NCI-H748 (cell line): ENCODE measurements around the gene STK32C.

ENCODE experiments used
- DNase-seq: peaks from one replicate; lab custom pipeline; 2025; ENCODE audit not compliant: unreplicated experiment; lab: John Stamatoyannopoulos, UW

Gene STK32C

DNA sequence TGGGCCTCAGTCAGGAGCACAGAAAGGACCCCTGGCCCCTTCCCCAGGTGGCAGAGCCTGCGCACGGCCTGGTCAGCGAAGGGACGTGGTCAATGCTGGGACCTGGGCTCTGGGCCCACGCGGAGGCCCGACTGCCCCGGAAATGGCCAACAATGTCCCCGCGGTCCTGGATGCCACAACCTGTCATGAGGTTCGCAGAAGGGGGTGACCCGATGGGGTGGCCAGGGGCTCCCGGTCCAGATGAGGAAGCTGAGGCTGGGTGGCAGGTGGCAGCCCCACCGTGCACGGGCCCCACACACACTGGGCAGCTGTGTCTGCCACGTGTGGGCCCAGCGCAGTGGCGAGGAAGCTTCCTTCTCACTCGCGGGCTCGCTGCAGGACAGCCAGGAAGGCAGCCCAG, 71.6 kb downstream of the STK32C start:
- DNase-seq = no peak

DNA sequence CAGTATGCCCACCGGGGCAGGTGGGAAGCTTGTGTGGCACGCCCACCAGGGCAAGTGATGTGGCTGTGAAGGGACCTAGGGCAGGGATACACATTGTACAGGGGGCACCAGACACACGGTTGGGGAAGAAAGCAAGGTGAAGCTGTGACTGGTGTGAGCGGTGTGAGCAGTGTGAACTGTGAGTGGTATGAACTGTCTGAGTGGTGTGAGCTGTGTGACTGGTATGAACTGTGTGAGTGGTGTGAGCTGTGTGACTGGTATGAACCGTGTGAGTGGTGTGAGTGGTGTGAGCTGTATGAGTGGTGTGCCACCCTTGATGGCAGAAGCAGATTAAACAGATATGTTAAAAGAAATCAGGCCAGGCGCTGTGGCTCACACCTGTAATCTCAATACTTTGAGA, 72.9 kb downstream of the STK32C start:
- DNase-seq = no peak

DNA sequence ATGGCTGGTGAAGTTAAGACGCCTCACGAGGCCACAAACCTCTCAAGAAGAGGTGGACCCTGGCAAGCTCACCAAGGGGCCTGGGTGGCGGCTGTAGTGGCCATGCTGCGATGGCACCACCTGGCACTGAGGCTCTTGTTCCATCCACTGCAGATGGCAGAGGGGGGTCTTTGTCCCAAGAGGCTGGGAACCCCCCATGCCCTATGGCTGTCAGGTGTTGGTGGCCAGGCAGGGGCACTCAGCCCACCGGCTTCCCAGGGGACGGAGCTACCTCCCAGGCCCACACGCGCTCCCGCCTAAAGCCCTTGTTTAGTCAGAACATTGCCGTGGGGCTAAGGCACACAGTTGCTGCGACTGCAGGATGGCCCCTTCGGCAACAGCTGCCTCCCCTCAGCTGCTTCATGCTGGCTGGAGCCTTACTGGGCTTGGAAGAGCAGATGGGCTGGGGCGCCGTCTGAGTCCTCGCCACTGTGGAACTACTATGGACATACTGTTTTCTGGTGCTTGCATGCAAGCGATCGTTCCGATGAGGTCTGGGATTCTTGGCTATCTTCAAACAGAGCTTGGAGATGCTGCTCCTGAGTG, 74.2 kb downstream of the STK32C start:
- DNase-seq = no peak

DNA sequence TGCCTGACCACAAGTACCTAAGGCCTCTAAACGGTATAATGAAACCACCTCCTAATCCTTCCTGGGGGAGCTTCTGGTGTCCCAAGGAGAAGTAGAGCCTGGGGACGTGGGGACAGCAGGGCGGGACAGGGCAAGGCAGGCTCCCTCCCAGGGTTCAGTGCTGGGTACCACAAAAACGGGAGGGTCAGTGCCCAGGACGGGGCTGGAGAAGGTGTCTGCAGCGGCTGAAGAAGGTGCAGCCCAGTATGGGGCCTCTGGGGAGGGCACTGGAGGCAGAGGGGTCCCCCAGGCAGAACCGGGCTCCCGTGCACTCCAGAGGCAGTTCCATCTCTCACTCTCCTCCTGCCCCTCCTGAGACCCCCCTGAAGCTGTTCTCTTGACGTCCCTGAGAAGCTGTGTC, 74.8 kb downstream of the STK32C start:
- DNase-seq = no peak

DNA sequence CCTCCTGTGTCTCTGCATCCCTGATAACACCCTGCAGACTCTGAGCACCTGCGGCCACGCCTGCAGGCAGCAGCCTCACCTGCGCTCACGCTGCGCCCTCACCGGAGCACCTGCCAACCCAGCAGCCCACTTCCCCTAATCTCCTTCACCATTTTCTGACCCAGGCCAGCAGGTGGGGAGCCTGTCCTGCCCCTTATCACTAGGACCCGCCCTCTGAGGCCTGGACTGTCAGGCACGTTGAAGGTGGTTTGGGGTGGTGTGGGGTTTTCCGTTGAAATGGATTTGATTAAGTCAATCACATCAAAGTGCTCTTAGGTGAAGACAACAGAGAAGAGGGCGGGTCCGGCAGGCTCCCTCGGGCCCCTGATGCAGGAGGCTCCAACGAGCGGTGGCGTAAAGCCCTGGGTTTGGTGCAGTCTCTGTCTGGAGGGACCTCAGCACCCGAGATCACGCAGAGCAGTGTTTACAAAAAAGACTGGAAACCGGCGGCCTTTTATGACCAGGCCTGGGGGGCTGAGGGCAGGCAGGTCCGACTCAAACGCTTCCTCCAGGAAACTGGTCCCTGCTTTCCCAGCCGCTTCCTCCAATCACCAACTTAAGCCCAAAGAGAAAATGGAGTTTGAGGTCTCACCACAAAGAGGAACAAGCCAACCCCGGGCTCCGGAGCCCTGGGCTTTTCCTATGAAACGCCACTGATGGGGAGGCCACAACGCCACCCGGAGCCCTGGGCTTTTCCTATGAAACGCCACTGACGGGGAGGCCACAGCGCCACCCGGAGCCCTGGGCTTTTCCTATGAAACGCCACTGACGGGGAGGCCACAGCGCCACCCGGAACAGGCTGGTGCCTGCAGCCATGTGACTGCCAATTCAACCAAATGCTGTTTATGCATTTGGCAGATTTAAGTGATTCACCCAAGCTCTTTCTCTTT, 75.5 kb downstream of the STK32C start:
- DNase-seq = peak; percentile 93

DNA sequence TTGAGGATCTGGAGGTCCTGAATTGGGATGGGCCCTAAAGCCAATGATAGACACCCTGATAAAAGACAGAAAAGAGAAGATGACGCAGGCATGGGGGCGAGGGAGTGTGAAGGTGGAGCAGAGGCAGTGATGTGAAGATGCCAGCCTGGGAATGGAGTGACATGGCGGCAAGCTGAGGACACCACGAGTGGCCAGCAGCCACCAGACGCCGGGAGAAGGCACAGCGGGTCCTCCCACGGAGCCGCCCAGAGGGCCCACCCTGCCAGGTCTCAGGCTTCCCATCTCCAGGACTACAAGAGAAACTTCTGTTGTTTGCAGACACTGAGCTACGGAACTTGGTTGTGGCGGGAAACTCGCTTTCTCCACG, 76.1 kb downstream of the STK32C start:
- no peak for DNase-seq

DNA sequence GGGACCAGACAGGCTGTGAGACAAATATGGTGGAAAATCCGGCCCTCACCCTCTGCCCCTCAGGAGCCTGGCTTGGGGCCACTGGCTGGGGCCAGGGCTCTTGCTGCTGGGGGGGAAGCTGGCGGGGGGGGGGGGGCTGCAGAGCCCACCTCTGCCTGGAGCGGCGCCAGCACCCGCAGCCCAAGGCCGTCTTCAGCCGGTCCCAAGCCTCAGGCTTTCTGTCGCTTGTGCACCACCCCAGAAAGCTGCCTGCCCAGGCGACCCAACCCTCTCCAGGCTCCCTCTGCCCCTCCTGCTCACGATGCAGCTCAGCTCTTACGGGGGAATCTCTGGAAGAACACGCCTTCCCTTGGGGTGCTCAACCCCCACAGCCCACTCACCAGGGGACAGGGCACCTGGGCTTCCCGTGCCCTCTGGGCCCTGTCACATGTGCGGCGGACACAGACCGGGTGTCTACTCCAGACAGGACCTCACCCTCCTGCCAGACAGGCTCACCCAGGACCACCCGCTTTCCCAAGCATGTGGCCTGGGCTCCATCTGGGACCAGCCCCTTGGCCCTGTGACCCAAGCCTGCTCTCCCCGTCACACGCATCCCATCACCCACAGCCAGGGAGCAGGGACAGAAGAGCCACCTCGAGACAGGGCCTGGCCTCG, 77.1 kb downstream of the STK32C start:
- no peak for DNase-seq

DNA sequence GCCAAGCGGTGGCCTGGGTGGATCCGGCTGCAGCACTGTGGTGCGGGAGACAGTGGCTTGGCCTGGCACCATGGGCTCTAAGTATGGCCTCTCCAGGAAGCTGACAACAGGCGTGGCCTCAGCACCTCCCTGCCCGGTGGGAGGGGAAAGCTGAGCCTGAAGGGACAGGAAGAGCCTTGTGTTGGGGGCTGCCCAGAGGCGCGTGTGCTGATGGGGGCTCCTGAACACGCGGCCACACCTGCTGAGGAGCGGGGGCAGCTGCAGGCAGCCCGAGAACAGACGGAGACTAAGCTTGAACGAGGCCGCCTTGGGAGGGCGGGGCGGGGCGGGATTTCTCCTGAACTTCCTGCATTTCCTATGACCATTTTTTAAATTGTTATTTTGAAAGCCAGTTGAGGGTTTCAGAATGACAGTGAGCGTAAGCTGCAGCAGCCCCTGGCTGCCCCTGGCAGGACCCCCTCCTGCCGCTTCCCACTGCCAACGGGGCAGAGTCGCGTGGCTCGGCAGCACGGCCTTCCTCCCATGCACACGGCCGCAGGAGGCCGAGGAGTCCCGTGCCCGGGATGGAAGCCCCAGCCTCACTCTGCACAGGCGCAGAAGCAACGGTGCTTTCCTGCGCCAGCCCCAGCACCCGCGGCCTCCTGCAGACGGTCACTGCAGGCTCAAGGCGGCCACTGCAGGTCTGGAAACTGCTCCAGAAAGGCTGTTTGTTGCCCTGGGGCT, 77.8 kb downstream of the STK32C start:
- DNase-seq = peak; percentile 52

DNA sequence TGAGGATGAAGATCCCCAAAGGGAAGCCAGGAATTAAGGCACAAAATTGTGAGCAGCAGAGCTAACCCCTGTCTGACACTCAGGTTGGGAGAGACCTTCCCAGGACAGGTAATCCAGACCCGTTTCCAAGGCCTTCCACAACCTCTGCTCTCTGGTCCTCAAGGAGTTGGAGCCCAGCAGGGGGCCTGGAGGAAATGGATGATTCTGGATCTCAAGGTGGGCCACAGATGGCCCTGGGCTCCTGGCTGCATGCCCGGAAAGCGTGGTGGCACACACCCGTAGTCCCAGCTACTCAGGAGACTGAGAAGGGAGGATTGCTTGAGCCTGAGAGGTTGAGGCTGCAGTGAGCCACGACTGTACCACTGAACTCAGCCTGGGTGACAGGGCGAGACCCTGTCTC, 78.7 kb downstream of the STK32C start:
- DNase-seq = no peak

DNA sequence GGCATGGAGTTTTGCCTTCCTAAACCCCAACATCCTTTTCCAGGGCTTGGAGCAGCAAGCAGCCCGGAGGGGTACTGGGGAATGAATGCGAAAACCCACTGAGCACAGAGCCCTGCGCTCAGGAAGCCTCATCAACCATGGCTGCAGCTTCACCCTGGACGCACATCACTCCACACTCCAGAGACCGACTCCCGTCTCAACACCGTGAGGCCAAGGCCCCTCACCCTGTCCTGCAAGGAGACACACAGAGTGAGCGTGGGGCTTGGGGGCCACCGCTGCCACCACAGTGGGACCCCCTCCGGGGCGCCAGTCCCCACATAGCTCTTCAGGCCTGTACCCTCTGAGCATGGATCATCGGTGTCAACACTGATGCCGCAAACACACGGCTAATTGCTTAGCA, 79.1 kb downstream of the STK32C start:
- no peak for DNase-seq

DNA sequence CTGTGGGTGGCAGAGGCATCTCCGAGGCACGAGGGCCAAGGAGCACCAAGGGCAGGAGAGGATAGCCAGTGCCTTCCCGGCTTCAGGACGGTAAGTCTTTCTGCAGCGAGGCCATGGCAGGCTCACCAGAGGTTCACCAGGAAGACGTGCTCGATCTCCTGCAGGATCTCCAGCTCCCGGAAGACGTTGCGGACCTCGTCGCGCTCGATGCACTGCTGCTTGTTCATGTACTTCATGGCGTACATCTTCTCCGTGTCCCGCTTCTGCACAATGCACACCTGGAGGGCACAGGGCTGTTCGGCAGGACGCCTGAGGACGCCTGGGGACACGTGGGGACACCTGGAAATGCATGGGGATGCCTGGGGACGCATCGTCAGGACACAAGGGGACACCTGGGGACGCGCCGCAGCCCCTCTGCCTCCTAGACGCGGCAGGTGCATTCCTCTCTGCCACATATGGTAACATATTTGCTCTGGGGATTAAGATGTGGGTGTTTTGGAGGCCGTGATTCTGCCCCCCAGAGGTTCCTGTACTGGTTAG, 79.8 kb downstream of the STK32C start:
- no peak for DNase-seq

DNA sequence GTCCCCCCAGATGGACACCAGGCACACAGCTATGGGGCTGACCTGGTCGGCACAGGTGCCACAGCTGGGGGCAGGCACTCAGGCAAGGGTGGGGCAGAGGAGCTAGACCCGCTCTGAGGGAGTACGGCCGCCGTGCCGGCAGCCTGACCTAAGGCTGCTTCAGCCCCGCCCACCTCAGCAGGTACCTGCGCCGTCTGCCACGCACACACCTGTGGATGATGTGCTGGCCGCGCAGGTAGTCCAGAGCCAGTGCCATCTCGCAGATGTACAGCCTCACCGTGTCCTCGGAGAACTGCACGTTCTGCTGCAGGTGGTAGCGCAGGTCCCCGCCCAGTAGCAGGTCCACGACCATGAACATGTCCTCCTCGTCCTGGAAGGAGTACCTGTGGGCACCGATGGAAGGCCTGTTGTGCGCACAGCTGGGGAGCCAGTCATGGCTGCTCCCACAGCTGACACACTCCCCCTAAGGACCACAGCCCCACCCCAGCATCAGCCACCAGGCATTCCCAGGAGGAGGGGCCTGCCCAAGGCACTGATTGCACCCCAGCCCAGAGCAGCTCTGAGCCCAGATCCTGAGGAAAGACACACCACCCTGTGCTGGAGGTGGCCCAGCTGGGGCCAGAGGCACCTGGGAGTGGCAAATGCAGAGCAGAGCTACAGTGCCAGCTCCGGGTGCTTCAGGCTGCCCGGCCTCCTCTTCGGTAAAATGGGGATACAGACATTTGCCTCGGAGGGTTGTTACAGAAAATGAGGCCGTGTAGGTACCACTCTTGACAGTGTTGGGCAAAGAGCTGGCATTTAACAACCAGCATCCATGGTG, 81.0 kb downstream of the STK32C start:
- no peak for DNase-seq

DNA sequence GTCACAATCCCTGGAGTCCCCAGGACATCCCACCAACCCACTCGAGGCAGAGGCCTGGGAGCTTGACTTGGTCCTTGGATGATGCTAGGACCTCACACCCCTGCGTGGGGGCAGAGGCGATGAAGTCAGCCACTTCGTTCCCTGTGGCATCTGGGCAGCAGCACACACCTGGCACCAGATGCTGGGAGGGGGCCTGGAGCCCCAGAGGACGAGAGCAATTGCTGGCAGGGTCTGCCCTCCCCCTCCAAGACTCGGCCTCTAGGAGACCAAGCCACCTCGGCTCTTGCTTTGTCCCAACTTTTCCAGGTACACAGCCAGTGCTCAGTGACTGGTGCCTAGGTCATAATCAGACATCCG, 81.9 kb downstream of the STK32C start:
- no peak for DNase-seq

DNA sequence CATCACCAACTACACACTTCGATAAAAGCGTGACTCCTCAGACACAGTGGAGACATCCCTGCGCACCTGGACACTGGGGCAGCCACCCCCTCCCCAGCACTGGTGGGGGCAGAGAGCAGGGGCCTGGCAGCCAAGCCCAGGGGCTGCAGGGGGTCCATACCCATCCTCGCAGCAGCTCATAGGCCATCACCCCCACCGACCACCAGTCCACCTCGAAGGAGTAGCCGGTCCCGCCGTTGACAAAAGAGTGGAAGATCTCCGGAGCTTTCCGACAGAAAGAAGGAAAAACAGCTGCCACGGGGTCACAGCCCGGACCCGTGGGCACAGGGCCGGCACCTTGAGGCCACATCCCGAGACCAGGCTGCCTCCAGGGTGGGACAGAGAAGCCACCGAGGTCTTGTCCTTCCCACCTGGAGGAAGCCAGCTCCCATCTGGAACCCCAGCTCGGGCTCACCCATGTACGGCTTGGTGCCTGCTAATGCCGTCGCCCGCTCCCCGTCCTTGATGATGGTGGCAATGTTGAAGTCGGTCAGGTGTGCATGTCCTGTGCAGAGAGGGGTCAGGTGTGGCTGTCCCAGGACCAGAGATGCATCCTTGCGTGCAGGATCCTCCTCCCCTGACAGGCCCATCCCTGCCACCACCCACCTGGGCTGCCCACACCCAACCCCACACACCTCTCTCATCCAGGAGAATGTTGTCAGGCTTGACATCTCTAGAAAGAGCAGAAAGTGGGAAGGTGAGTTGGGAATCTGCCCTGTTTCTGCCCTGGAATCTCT, 82.5 kb downstream of the STK32C start:
- no peak for DNase-seq

DNA sequence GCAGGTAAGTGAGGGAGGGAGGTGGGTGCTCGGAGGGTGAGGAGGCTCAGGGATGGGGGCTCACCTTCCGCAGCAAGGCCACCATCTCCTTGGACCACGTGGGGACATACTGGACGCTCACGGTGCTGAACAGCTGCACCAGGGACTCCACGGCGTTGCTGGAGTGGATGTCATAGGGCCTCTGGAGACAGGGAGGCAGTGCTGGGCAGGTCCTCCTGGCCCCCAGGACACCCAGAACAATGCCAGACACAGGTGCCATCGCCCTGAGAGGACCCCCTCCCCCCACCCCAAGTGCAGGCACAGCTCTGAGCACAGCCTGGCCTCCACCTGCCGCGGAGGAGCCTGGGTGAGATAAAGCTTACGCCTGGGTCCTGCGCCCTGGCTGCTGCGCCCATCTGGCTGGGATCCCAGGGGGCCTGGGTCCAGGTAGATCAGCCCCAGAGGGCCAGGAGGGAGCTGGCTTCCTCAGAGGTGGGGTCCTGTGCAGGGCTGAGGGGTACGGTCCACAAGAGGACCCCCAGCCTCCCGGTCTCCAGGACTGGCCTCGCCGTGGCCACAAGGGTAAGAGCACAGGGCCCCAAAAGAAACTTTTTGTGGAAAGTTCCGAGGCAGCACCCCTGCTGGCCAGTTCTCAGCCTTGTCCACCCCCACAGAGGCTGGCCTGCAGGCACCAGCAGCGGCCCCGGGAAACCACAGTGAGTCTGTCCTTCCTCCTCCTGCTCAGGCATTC, 83.2 kb downstream of the STK32C start:
- no peak for DNase-seq

DNA sequence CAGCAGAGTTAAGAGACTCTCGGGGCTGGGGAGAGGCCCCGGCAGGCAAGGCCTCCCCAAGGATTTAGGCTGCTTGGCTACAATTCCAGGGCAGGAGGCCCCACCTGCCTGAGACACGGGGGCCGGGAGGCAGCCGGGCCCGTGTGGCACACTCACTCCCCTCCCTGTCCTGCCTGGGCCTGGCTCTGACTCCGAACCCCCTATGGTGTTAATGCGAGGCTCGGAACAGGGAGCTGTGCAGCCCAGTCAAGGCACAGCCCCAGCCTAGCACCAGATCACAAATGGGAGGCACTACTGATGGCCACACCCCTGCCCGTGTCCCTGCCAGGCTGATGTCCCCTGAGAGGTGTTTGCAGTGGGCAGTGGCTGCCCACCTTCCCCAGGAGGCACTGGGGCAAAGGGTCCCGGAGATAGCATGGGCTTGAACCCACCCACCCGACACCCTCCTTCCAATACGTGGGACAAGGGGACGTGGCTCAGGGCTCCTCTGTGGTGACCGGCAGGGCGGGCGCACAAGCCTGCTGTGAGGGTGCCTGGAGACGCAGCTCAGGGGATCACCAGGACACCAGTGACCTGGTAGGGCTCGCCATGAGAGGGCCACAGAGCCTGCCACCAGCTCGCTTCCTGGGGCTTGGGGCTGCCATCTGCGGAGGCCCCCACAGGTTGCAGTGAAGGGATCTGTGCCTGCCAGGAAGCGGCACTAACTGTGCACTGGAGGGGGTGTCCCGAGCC, 84.0 kb downstream of the STK32C start:
- DNase-seq = no peak

DNA sequence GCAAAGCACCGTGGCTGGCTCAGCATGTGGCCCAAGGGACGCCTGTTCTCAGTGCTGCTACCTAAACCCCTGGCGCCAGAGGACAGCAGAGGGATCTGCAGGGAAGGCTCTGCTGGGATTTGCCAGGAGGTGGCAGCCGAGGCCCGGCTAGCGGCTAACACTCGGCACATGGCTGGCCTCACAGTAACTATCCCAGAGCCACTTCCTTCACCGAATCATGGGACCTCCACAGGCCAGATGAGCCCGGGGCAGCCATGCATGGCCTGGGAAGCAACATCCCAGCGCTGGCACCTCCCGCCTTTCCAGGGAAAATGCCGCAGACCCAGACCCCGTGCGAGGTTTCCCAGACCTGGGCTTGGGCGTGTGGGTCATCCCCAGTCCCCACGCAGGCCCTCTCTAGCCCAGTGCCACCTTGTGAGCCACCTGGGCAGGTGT, 84.6 kb downstream of the STK32C start:
- DNase-seq = peak; percentile 48

DNA sequence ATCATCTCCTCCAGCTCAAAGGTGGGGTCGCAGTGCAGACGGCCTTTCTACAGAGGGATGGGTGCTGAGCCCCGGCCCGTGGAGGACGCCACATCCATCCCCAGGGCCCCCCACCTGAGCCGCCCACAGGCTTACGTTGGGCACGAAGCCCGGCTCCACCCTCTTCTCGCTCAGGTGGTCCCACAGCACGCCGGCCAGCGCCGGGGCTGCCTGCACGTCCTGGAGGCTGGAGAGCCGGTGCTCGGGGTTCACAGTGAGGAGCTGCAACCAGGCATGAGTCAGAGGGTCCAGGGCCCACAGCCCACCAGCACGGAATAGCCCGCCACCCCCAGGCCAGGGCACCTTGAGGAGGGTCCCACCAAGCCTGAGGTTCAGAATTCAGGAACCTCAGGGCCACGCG, 85.0 kb downstream of the STK32C start:
- no peak for DNase-seq
